HuH-7.5 (cell line): ENCODE data around the gene KDSR.

ENCODE experiments used
- DNase-seq: peaks from one replicate; pipeline ENCODE4 v3.0.0; 2011; ENCODE audit warnings: low spot score

Gene KDSR

GRCh38 chr18:63320123-63320974 is 46.7 kb downstream of the KDSR start:
- peak; percentile 64 for DNase-seq

GRCh38 chr18:63319383-63320122 is 47.5 kb downstream of the KDSR start, which contains the start of gene BCL2:
Gene BCL2 (minus strand): TSS chr18:63319769.
- peak; percentile 50 for DNase-seq

GRCh38 chr18:63318889-63319382 is 48.1 kb downstream of the KDSR start:
- DNase-seq, result no peak

GRCh38 chr18:63317982-63318888 is 48.8 kb downstream of the KDSR start:
- DNase-seq, result no peak

GRCh38 chr18:63317556-63317946 is 49.5 kb downstream of the KDSR start:
- no peak for DNase-seq

GRCh38 chr18:63316612-63317555 is 50.1 kb downstream of the KDSR start:
- DNase-seq, result no peak

- no peak for DNase-seq
Measured at GRCh38 chr18:63315876-63316275, 51.1 kb downstream of the KDSR start.

GRCh38 chr18:63315131-63315662 is 51.8 kb downstream of the KDSR start:
- no peak for DNase-seq

GRCh38 chr18:63314062-63314790 is 52.8 kb downstream of the KDSR start:
- DNase-seq, result no peak

- no peak for DNase-seq
Measured at GRCh38 chr18:63313396-63313917, 53.5 kb downstream of the KDSR start.

- no peak for DNase-seq
Measured at GRCh38 chr18:63312737-63313395, 54.1 kb downstream of the KDSR start.

GRCh38 chr18:63312019-63312409 is 55.0 kb downstream of the KDSR start:
- DNase-seq, result no peak

GRCh38 chr18:63311118-63312018 is 55.6 kb downstream of the KDSR start:
- no peak for DNase-seq

- no peak for DNase-seq
Measured at GRCh38 chr18:63309422-63309821, 57.6 kb downstream of the KDSR start.

- no peak for DNase-seq
Measured at GRCh38 chr18:63307551-63308200, 59.3 kb downstream of the KDSR start.

GRCh38 chr18:63306819-63307550 is 60.0 kb downstream of the KDSR start:
- DNase-seq, result no peak

- no peak for DNase-seq
Measured at GRCh38 chr18:63306249-63306648, 60.8 kb downstream of the KDSR start.
